K562 (cell line): ENCODE data around the gene SAFB. TPM values are rescaled to one million over a fixed set of nuclear protein-coding genes. Genes with fewer than 3 reads are reported as not detected.

Experiments used
- ATF2 ChIP-seq: sonication (generic); formaldehyde crosslinking; IDR thresholded peaks from 2 replicates; pipeline ENCODE4 v1.8.1; 2022; ENCODE audit warnings: missing genetic modification reagents
- ATF6 ChIP-seq: sonication (generic); formaldehyde crosslinking; IDR thresholded peaks from 2 replicates; pipeline ENCODE4 v1.4.0; 2020; ENCODE audit warnings: mild to moderate bottlenecking, missing genetic modification reagents
- BRF2 ChIP-seq: IDR thresholded peaks from 3 replicates; pipeline ENCODE4 v1.6.1; 2011; ENCODE audit warnings: borderline replicate concordance, mild to moderate bottlenecking; ENCODE audit not compliant: insufficient read length, insufficient read depth
- CREB3L1 ChIP-seq: fragments of 450-650 bp; IDR thresholded peaks from 2 replicates; pipeline ENCODE4 v1.6.1; 2014; ENCODE audit warnings: low read depth, mild to moderate bottlenecking, moderate library complexity, borderline replicate concordance
- HNRNPLL ChIP-seq: fragments of 200-400 bp; formaldehyde crosslinking; IDR thresholded peaks from 2 replicates; pipeline ENCODE4 v1.6.1; 2017; ENCODE audit warnings: low read length, low read depth, mild to moderate bottlenecking; ENCODE audit not compliant: poor library complexity, severe bottlenecking
- ILK ChIP-seq: fragments of 450-650 bp; IDR thresholded peaks from 2 replicates; pipeline ENCODE4 v1.6.1; 2016; ENCODE audit warnings: missing genetic modification characterization, low read depth, mild to moderate bottlenecking, missing compliant biosample characterization, moderate library complexity, borderline replicate concordance
- IRF2 ChIP-seq: sonication (generic); formaldehyde crosslinking; IDR thresholded peaks from 2 replicates; pipeline ENCODE4 v1.8.1; 2022; ENCODE audit warnings: mild to moderate bottlenecking, missing genetic modification reagents
- IRF9 ChIP-seq: fragments of 450-650 bp; IDR thresholded peaks from 2 replicates; pipeline ENCODE4 v1.6.1; 2016; ENCODE audit warnings: missing biosample characterization, missing genetic modification characterization
- KHSRP ChIP-seq: fragments of 450-650 bp; IDR thresholded peaks from 2 replicates; pipeline ENCODE4 v1.6.1; 2017
- NCOA2 ChIP-seq, 2 experiments: fragments of 450-650 bp; IDR thresholded peaks; 2 replicates each; pipeline ENCODE4 v1.6.1; 2018; ENCODE audit warnings: mild to moderate bottlenecking in 2 of 2, moderate library complexity in 1 of 2; ENCODE audit not compliant: partially characterized antibody in 2 of 2
- NFIC ChIP-seq: fragments of 450-650 bp; IDR thresholded peaks from 2 replicates; pipeline ENCODE4 v1.6.1; 2017; ENCODE audit warnings: mild to moderate bottlenecking, inconsistent platforms
- RBM22 ChIP-seq: fragments of 200-400 bp; formaldehyde crosslinking; IDR thresholded peaks from 2 replicates; pipeline ENCODE4 v1.6.1; 2018; ENCODE audit warnings: low read length, low read depth; ENCODE audit not compliant: poor library complexity, severe bottlenecking
- ZNF121 ChIP-seq: sonication (generic); formaldehyde crosslinking; conservative IDR thresholded peaks from 2 replicates; pipeline ENCODE4 v1.8.0; 2022; ENCODE audit warnings: missing genetic modification reagents
- ZNF431 ChIP-seq: sonication (generic); formaldehyde crosslinking; IDR thresholded peaks from 2 replicates; pipeline ENCODE4 v1.8.0; 2022; ENCODE audit warnings: mild to moderate bottlenecking, missing genetic modification reagents
- polyA plus RNA-seq, 8 experiments: library from polyadenylated mRNA; depleted of rRNA in 4 of 8; stranded (reverse) in 5 of 8; unstranded in 3 of 8; fragments of >200 nt; fragmentation: Nextera tagmentation in 2 of 8; fragmentation: Illumina TruSeq in 1 of 8; extraction: Ambion mirVana in 2 of 8; extraction: Trizol in 1 of 8; gene quantifications; 2 replicates each; pipeline versions ENCODE4 v1.2.1 to v1.2.3, GENCODE V29; 2011 to 2014; ENCODE audit warnings: inconsistent platforms in 1 of 8, missing spikeins in 1 of 8
- total RNA-seq, 7 experiments: library from RNA; depleted of rRNA in 6 of 7; stranded (reverse); fragments of >200 nt in 6 of 7; fragmentation: Illumina TruSeq in 2 of 7; extraction: Trizol in 2 of 7; gene quantifications; 2 replicates each; pipeline versions ENCODE4 v1.2.1 to v1.2.3, GENCODE V29; 2011 to 2021; ENCODE audit warnings: low replicate concordance in 1 of 7

The SAFB gene
- total and polyA plus RNA-seq, 9 of the 15 experiments (the other 6 are each of a cell fraction or from before 2014, with no cell fraction given) = 1.1 to 151 (median 83.1) TPM

GRCh38 chr19:5686647-5687359, 63.9 kb downstream of the SAFB start (continued):
- TF ChIP-seq ATF2 (CRISPR knock-in tag) = no peak
- TF ChIP-seq NFIC = no peak
- no peak for TF ChIP-seq HNRNPLL
- TF ChIP-seq BRF2 = no peak
- TF ChIP-seq NCOA2 (IDR thresholded peaks at IDR 0.05; ENCODE audit: partially characterized antibody in 2 of 2) = no peak
- no peak for TF ChIP-seq IRF9 (tag)
- no peak for TF ChIP-seq KHSRP
- no peak for TF ChIP-seq ATF6
- no peak for TF ChIP-seq CREB3L1
- no peak for TF ChIP-seq ZNF121 (CRISPR knock-in tag)
- no peak for TF ChIP-seq IRF2 (CRISPR knock-in tag)
- no peak for TF ChIP-seq RBM22
- no peak for TF ChIP-seq ZNF431 (CRISPR knock-in tag)
- TF ChIP-seq ILK = no peak
